Measurements from ENCODE around the gene MYO16.
A peak's percentile ranks its signal among the peaks of the same experiment; 100 is the strongest.
"Not testable (repeated sequence)": the region's sequence is repeated elsewhere in the genome, so short reads cannot be mapped to it uniquely, and the experiment has no call there.

Gene MYO16

GRCh38 chr13:108741930-108742329 lies 112.5 kb downstream of the MYO16 start:
- no peak for DNase-seq

GRCh38 chr13:108742701-108743451 lies 113.5 kb downstream of the MYO16 start:
- no peak for DNase-seq

GRCh38 chr13:108743522-108743921 lies 114.1 kb downstream of the MYO16 start:
- no peak for DNase-seq

GRCh38 chr13:108747843-108748242 lies 118.4 kb downstream of the MYO16 start:
- DNase-seq, result no peak

- no peak for DNase-seq
Measured at GRCh38 chr13:108752276-108752675, 122.9 kb downstream of the MYO16 start.

- no peak for DNase-seq
Measured at GRCh38 chr13:108755083-108755482, 125.7 kb downstream of the MYO16 start.

- DNase-seq, result no peak
Measured at GRCh38 chr13:108760129-108760528, 130.7 kb downstream of the MYO16 start.

- no peak for DNase-seq
Measured at GRCh38 chr13:108760541-108760940, 131.1 kb downstream of the MYO16 start.

- DNase-seq, result no peak
Measured at GRCh38 chr13:108768035-108768434, 138.6 kb downstream of the MYO16 start.

- no peak for DNase-seq
Measured at GRCh38 chr13:108769213-108770070, 140.0 kb downstream of the MYO16 start.

GRCh38 chr13:108775597-108775996 lies 146.2 kb downstream of the MYO16 start:
- no peak for DNase-seq

GRCh38 chr13:108776650-108777049 lies 147.2 kb downstream of the MYO16 start:
- no peak for DNase-seq

- DNase-seq, result no peak
Measured at GRCh38 chr13:108777421-108778420, 148.3 kb downstream of the MYO16 start.

GRCh38 chr13:108779308-108779707 lies 149.9 kb downstream of the MYO16 start:
- no peak for DNase-seq

GRCh38 chr13:108780706-108781105 lies 151.3 kb downstream of the MYO16 start:
- no peak for DNase-seq

- no peak for DNase-seq
Measured at GRCh38 chr13:108781312-108781711, 151.9 kb downstream of the MYO16 start.

- DNase-seq, result not testable (repeated sequence)
Measured at GRCh38 chr13:108782480-108782879, 153.1 kb downstream of the MYO16 start.

GRCh38 chr13:108785844-108786243 lies 156.4 kb downstream of the MYO16 start:
- DNase-seq, result no peak

- peak in 1 of 51 donors; percentile 31 for DNase-seq
Measured at GRCh38 chr13:108786456-108787200, 157.2 kb downstream of the MYO16 start.

- DNase-seq, result peak in 1 of 51 donors; percentile 3
Measured at GRCh38 chr13:108787700-108788414, 158.4 kb downstream of the MYO16 start.

All from hypothalamus (tissue), 51 donors.